Stimulated activated CD8-positive, alpha-beta memory T cell treated with anti-CD3 and anti-CD28 coated beads, Interleukin-7, amount 100 ng/mL, for 48 hours (primary cell): ENCODE data around the gene KAZN.

ENCODE experiments used
- DNase-seq, 2 donors: peaks; one replicate each; pipeline ENCODE4 v3.0.0-alpha.2; 2020; ENCODE audit warnings: low read depth in 1 of 2; ENCODE audit errors: extremely low read depth in 1 of 2

KAZN gene

GRCh38 chr1:14897997-14898645, 299.6 kb downstream of the KAZN start:
- DNase-seq, result no peak

- DNase-seq, result no peak
Measured at GRCh38 chr1:14899686-14900085, 301.2 kb downstream of the KAZN start.

- DNase-seq, result no peak
Measured at GRCh38 chr1:14901371-14901954, 303.0 kb downstream of the KAZN start.

GRCh38 chr1:14903922-14904321, 305.4 kb downstream of the KAZN start:
- no peak for DNase-seq

GRCh38 chr1:14906665-14907064, 308.2 kb downstream of the KAZN start:
- DNase-seq, result no peak

GRCh38 chr1:14907416-14907815, 308.9 kb downstream of the KAZN start:
- no peak for DNase-seq

- DNase-seq, result no peak
Measured at GRCh38 chr1:14909273-14909672, 310.8 kb downstream of the KAZN start.

GRCh38 chr1:14909920-14910460, 311.5 kb downstream of the KAZN start:
- no peak for DNase-seq

- no peak for DNase-seq
Measured at GRCh38 chr1:14910984-14911721, 312.7 kb downstream of the KAZN start.

GRCh38 chr1:14912839-14913481, 314.5 kb downstream of the KAZN start:
- DNase-seq, result no peak

GRCh38 chr1:14913482-14914177, 315.1 kb downstream of the KAZN start:
- DNase-seq, result no peak

GRCh38 chr1:14914351-14914988, 316.0 kb downstream of the KAZN start:
- DNase-seq, result no peak

- peak in 1 of 2 donors; percentile 25 for DNase-seq
Measured at GRCh38 chr1:14915356-14916054, 317.0 kb downstream of the KAZN start.

GRCh38 chr1:14919289-14919688, 320.8 kb downstream of the KAZN start:
- no peak for DNase-seq

GRCh38 chr1:14919751-14920150, 321.3 kb downstream of the KAZN start:
- no peak for DNase-seq

- no peak for DNase-seq
Measured at GRCh38 chr1:14921057-14921456, 322.6 kb downstream of the KAZN start.

GRCh38 chr1:14922942-14923726, 324.6 kb downstream of the KAZN start:
- no peak for DNase-seq

- peak in 1 of 2 donors; percentile 7 for DNase-seq
Measured at GRCh38 chr1:14923727-14924452, 325.4 kb downstream of the KAZN start.
